OCI-LY1 (cell line): ENCODE measurements around the gene B3GAT2.
"Not testable (repeated sequence)": the region's sequence is repeated elsewhere in the genome, so short reads cannot be mapped to it uniquely, and the experiment has no call there.

Source experiments
- H2AFZ ChIP-seq: fragments of 200-600 bp; sonication (generic), shearing (Covaris generic); 2 replicates; pipeline ENCODE4 v1.6.0; 2014; ENCODE audit warnings: antibody characterized with exemption, mild to moderate bottlenecking, low read length
- H3F3A ChIP-seq: fragments of 200-600 bp; sonication (generic), shearing (Covaris generic); 2 replicates; pipeline ENCODE4 v1.6.0; 2014; ENCODE audit warnings: mild to moderate bottlenecking, antibody characterized with exemption, low read length, moderate library complexity; ENCODE audit not compliant: insufficient read depth
- H3K27ac ChIP-seq: fragments of 200-600 bp; sonication (generic); 2 replicates; pipeline ENCODE4 v1.5.1; 2014; ENCODE audit warnings: low read length, mixed run types, mild to moderate bottlenecking, low read depth; ENCODE audit not compliant: poor library complexity, severe bottlenecking
- H3K27me3 ChIP-seq: fragments of 200-600 bp; sonication (generic); 2 replicates; pipeline ENCODE4 v1.6.0; 2014; ENCODE audit warnings: antibody characterized with exemption, mild to moderate bottlenecking, low read length, moderate library complexity; ENCODE audit not compliant: insufficient read depth
- H3K36me3 ChIP-seq: fragments of 200-600 bp; sonication (generic); 2 replicates; pipeline ENCODE4 v1.6.1; 2014; ENCODE audit warnings: mild to moderate bottlenecking, antibody characterized with exemption, low read length, moderate library complexity, mixed read lengths; ENCODE audit not compliant: insufficient read depth
- H3K4me1 ChIP-seq: fragments of 200-600 bp; sonication (generic); 2 replicates; pipeline ENCODE4 v1.5.1; 2014; ENCODE audit warnings: mild to moderate bottlenecking, low read length, moderate library complexity; ENCODE audit not compliant: insufficient read depth, severe bottlenecking
- H3K4me2 ChIP-seq: fragments of 200-600 bp; sonication (generic), shearing (Covaris generic); 2 replicates; pipeline ENCODE4 v1.6.1; 2014; ENCODE audit warnings: low read length
- H3K4me3 ChIP-seq: fragments of 200-600 bp; sonication (generic); 2 replicates; pipeline ENCODE4 v1.5.1; 2014; ENCODE audit warnings: low read length, low read depth, mild to moderate bottlenecking, mixed read lengths; ENCODE audit not compliant: poor library complexity, severe bottlenecking
- H3K79me2 ChIP-seq: fragments of 200-600 bp; shearing (Covaris generic); 2 replicates; pipeline ENCODE4 v1.6.1; 2016; ENCODE audit warnings: mixed run types, low read length, mixed read lengths; ENCODE audit not compliant: insufficient read depth
- H3K9ac ChIP-seq: fragments of 200-600 bp; sonication (generic), shearing (Covaris generic); 2 replicates; pipeline ENCODE4 v1.6.1; 2014; ENCODE audit warnings: mild to moderate bottlenecking, low read length, mixed read lengths
- H3K9me2 ChIP-seq: fragments of 200-600 bp; sonication (generic), shearing (Covaris generic); 2 replicates; pipeline ENCODE4 v1.6.1; 2014; ENCODE audit warnings: low read depth, mild to moderate bottlenecking, low read length, mixed read lengths
- H3K9me3 ChIP-seq: fragments of 200-600 bp; shearing (Covaris generic); 2 replicates; pipeline ENCODE4 v1.6.1; 2014; ENCODE audit warnings: low read length, mixed read lengths
- H4K20me1 ChIP-seq: fragments of 200-600 bp; sonication (generic), shearing (Covaris generic); 2 replicates; pipeline ENCODE4 v1.6.0; 2016; ENCODE audit warnings: mild to moderate bottlenecking, low read length; ENCODE audit not compliant: insufficient read depth
- EZH2 ChIP-seq: fragments of 200-600 bp; sonication (generic), shearing (Covaris generic); IDR thresholded peaks from 2 replicates; pipeline ENCODE4 v1.8.0; 2017; ENCODE audit warnings: borderline replicate concordance, mixed run types, mild to moderate bottlenecking, antibody characterized with exemption, low read length, moderate library complexity, mixed read lengths
- TF ChIP-seq, protein P1 (sequence below): fragments of 200-600 bp; sonication (generic), shearing (Covaris generic); IDR thresholded peaks from 2 replicates; pipeline ENCODE4 v1.5.1; 2017; ENCODE audit warnings: mild to moderate bottlenecking, antibody characterized with exemption, low read length, moderate library complexity, mixed read lengths

B3GAT2 gene

GRCh38 chr6:70952608-70953165 lies 4.2 kb downstream of the B3GAT2 start:
- TF ChIP-seq EZH2: no peak
- TF ChIP-seq, protein P1, sequence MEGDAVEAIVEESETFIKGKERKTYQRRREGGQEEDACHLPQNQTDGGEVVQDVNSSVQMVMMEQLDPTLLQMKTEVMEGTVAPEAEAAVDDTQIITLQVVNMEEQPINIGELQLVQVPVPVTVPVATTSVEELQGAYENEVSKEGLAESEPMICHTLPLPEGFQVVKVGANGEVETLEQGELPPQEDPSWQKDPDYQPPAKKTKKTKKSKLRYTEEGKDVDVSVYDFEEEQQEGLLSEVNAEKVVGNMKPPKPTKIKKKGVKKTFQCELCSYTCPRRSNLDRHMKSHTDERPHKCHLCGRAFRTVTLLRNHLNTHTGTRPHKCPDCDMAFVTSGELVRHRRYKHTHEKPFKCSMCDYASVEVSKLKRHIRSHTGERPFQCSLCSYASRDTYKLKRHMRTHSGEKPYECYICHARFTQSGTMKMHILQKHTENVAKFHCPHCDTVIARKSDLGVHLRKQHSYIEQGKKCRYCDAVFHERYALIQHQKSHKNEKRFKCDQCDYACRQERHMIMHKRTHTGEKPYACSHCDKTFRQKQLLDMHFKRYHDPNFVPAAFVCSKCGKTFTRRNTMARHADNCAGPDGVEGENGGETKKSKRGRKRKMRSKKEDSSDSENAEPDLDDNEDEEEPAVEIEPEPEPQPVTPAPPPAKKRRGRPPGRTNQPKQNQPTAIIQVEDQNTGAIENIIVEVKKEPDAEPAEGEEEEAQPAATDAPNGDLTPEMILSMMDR: no peak
- H3K4me3 ChIP-seq: no peak overlapping the region
- H3K36me3 ChIP-seq: no peaks in the 10 kb centered on the region
- H3K4me2 ChIP-seq: no peak overlapping the region
- H2AFZ ChIP-seq: no peak overlapping the region
- H3K27ac ChIP-seq: no peak overlapping the region
- H3F3A ChIP-seq: no peaks in the 10 kb centered on the region
- H4K20me1 ChIP-seq: no peaks in the 10 kb centered on the region
- H3K9me3 ChIP-seq: no peaks in the 10 kb centered on the region
- no peaks in the 10 kb centered on the region for H3K9me2 ChIP-seq
- peaks cover 4% of the 10 kb centered on the region for H3K4me1 ChIP-seq
- H3K79me2 ChIP-seq: no peaks in the 10 kb centered on the region
- H3K27me3 ChIP-seq: no peaks in the 10 kb centered on the region
- H3K9ac ChIP-seq: no peak overlapping the region

GRCh38 chr6:70944321-70944720 lies 12.5 kb downstream of the B3GAT2 start:
- H3F3A ChIP-seq, H3K9me3 ChIP-seq, H3K4me3 ChIP-seq, H3K4me2 ChIP-seq, H4K20me1 ChIP-seq, H3K36me3 ChIP-seq, H2AFZ ChIP-seq, H3K9ac ChIP-seq, H3K27ac ChIP-seq, H3K79me2 ChIP-seq, H3K27me3 ChIP-seq, H3K9me2 ChIP-seq, H3K4me1 ChIP-seq: not testable (repeated sequence)

- TF ChIP-seq, protein P1: no peak
- no peak for TF ChIP-seq EZH2
- Histone ChIP-seq H2AFZ (no peak overlapping the region), H3K4me2 (no peak overlapping the region), H3K79me2 (no peaks in the 10 kb centered on the region), H3K27ac (no peak overlapping the region), H3K9me3 (no peaks in the 10 kb centered on the region), H3K9me2 (no peaks in the 10 kb centered on the region), H3K4me1 (no peaks in the 10 kb centered on the region), H3K36me3 (no peaks in the 10 kb centered on the region), H3K27me3 (no peaks in the 10 kb centered on the region), H3K4me3 (no peak overlapping the region), H3K9ac (no peak overlapping the region), H4K20me1 (no peaks in the 10 kb centered on the region), H3F3A (no peaks in the 10 kb centered on the region)
These were observed 23.0 kb downstream of the B3GAT2 start for GRCh38 chr6:70933853-70934252.

- Histone ChIP-seq H3K36me3 (no peaks in the 10 kb centered on the region), H2AFZ (no peak overlapping the region), H3K4me3 (no peak overlapping the region), H3K27ac (no peak overlapping the region), H3K4me2 (no peak overlapping the region), H3F3A (no peaks in the 10 kb centered on the region), H4K20me1 (no peaks in the 10 kb centered on the region), H3K9me2 (no peaks in the 10 kb centered on the region), H3K4me1 (no peaks in the 10 kb centered on the region), H3K9me3 (no peaks in the 10 kb centered on the region), H3K9ac (no peak overlapping the region), H3K79me2 (no peaks in the 10 kb centered on the region), H3K27me3 (no peaks in the 10 kb centered on the region)
- TF ChIP-seq, protein P1: no peak
- TF ChIP-seq EZH2: no peak
These were observed 51.1 kb downstream of the B3GAT2 start for GRCh38 chr6:70905742-70906141.
